Measurements from ENCODE around the gene LPCAT1. TPM values are rescaled to one million over a fixed set of nuclear protein-coding genes. Genes with fewer than 3 reads are reported as not detected.

LPCAT1 gene
- total and polyA plus RNA-seq, 2 donors (not counting 3 experiments of a cell fraction or from before 2014, with no cell fraction given), result 28.9 to 57.2 TPM

DNA sequence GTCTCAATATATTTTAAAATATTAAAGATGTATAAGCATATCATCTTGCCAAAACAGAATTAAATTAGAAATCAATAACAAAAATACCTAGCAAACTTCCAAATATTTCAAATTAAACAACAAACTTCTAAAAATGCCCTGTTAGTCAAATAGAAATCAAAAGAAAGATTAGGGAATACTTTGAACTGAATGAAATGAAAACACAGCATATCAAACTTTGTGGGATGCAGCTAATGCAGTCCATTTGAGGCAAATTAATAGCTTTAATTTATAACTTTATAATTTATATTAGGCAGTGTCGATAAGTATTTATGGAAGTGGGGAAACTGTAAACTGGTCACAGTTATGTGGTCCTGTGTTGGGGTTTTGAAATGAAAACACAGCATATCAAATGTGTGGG, 95.7 kb downstream of the LPCAT1 start:
- POLR2A ChIA-PET, result interaction anchor here (0.6 kb wide), 1 partner anchor 219 kb away, joined by 3 read pairs; no protein-coding TSS in a partner anchor
- dilution Hi-C loops (cut with MboI; ENCODE audit: extremely low pct_ligation_motif_present, low sequenced_read_pairs), result no loop called here

DNA sequence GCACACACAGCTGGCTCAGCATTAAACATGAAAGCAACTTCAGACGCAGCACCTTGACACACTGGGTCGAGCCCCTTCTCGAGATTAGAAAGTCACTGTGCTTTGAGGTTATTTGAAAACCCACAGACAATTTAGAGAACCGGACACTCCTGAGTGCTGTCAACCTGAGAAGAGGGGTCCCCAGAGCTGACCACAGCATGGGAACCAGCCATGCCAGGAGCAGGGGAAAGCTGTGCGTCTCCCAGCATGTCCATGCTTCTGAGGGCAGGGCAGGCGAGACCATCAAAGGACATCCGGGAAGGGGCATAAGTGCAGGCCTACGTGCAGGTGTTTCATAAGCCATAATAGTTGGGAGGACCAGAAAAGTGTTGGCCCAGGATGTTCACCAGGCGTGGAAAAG, 99.0 kb downstream of the LPCAT1 start:
- no peak overlapping the region for H2AFZ ChIP-seq (ENCODE audit: low read depth, low read length)
- no peaks in the 10 kb centered on the region for H4K20me1 ChIP-seq (replicated peaks; ENCODE audit: control insufficient read depth, extremely low read depth, insufficient read depth, low read length)
- no peak for DNase-seq (ENCODE audit: low read depth, low spot score)
- ChIA-PET POLR2A (no interaction called here), CTCF (no interaction called here)
- H3K9ac ChIP-seq (replicated peaks; ENCODE audit: extremely low read depth, insufficient read depth, low read length), result no peak overlapping the region
- no peaks in the 10 kb centered on the region for H3K4me1 ChIP-seq (ENCODE audit: control insufficient read depth, extremely low read depth, insufficient read depth, low read length)
- H3K9me1 ChIP-seq (replicated peaks; ENCODE audit: control insufficient read depth, extremely low read depth, insufficient read depth, low read length), result no peaks in the 10 kb centered on the region
- peaks cover 2% of the 10 kb centered on the region for H3K9me3 ChIP-seq (replicated peaks; ENCODE audit: control insufficient read depth, insufficient read depth, low read length)
- H3K4me2 ChIP-seq (ENCODE audit: insufficient read depth, low read length), result no peak overlapping the region
- FAIRE-seq, result no peak
- no TSS peak for BruUV-seq (replicated peaks)
- no peaks in the 10 kb centered on the region for H3K27me3 ChIP-seq (ENCODE audit: control insufficient read depth in 2 of 2, insufficient read depth in 2 of 2, low read length in 2 of 2)
- no peaks in the 10 kb centered on the region for H3K79me2 ChIP-seq (ENCODE audit: control insufficient read depth, insufficient read depth, low read length)
- no peaks in the 10 kb centered on the region for H3K36me3 ChIP-seq (ENCODE audit: control insufficient read depth in 2 of 2, extremely low read depth in 1 of 2, insufficient read depth in 2 of 2, low read length in 2 of 2)
- no peak overlapping the region for H3K27ac ChIP-seq (ENCODE audit: insufficient read depth, low read depth, low read length)
- TF ChIP-seq JUN (IDR thresholded peaks at IDR 0.05; ENCODE audit: borderline replicate concordance, insufficient read depth, insufficient read length, low read depth), result no peak
- no peak for TF ChIP-seq EZH2 (IDR thresholded peaks at IDR 0.05; ENCODE audit: borderline replicate concordance, low read depth, low read length, severe bottlenecking)
- TF ChIP-seq GATA2 (IDR thresholded peaks at IDR 0.05; ENCODE audit: insufficient read depth, insufficient read length, low read depth, low read length), result no peak
- TF ChIP-seq, protein P1, sequence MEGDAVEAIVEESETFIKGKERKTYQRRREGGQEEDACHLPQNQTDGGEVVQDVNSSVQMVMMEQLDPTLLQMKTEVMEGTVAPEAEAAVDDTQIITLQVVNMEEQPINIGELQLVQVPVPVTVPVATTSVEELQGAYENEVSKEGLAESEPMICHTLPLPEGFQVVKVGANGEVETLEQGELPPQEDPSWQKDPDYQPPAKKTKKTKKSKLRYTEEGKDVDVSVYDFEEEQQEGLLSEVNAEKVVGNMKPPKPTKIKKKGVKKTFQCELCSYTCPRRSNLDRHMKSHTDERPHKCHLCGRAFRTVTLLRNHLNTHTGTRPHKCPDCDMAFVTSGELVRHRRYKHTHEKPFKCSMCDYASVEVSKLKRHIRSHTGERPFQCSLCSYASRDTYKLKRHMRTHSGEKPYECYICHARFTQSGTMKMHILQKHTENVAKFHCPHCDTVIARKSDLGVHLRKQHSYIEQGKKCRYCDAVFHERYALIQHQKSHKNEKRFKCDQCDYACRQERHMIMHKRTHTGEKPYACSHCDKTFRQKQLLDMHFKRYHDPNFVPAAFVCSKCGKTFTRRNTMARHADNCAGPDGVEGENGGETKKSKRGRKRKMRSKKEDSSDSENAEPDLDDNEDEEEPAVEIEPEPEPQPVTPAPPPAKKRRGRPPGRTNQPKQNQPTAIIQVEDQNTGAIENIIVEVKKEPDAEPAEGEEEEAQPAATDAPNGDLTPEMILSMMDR (IDR thresholded peaks at IDR 0.05; ENCODE audit: extremely low read depth in 1 of 2, insufficient read depth in 1 of 2, low read depth in 1 of 2, low read length in 2 of 2), result no peak
- no peak for TF ChIP-seq POLR2AphosphoS5 (IDR thresholded peaks at IDR 0.05; ENCODE audit: insufficient read depth, low read depth, low read length)
- TF ChIP-seq FOS (IDR thresholded peaks at IDR 0.05; ENCODE audit: borderline replicate concordance, insufficient read depth, low read length), result no peak
- TF ChIP-seq, protein P2, sequence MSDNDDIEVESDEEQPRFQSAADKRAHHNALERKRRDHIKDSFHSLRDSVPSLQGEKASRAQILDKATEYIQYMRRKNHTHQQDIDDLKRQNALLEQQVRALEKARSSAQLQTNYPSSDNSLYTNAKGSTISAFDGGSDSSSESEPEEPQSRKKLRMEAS (IDR thresholded peaks at IDR 0.05; ENCODE audit: insufficient read depth, insufficient read length), result no peak
- no peak for TF ChIP-seq MYC (IDR thresholded peaks at IDR 0.05; ENCODE audit: low read depth, low read length)
- TF ChIP-seq POLR2A (IDR thresholded peaks at IDR 0.05; ENCODE audit: low read depth, low read length), result no peak
- dilution Hi-C loops (cut with MboI; ENCODE audit: extremely low pct_ligation_motif_present, low sequenced_read_pairs) (no loop called here), intact Hi-C loops (cut with micrococcal nuclease) (no loop called here)
- no peak overlapping the region for H3K4me3 ChIP-seq (replicated peaks in 1 of 3; ENCODE audit: insufficient read depth in 1 of 3, low read depth in 1 of 3, low read length in 3 of 3)

More for the DNA sequence above, 95.7 kb downstream of the LPCAT1 start:
- Histone ChIP-seq H3K4me1 (ENCODE audit: control insufficient read depth, extremely low read depth, insufficient read depth, low read length) (no peaks in the 10 kb centered on the region), H3K4me2 (ENCODE audit: insufficient read depth, low read length) (no peak overlapping the region), H3K9ac (replicated peaks; ENCODE audit: extremely low read depth, insufficient read depth, low read length) (no peak overlapping the region), H2AFZ (ENCODE audit: low read depth, low read length) (no peak overlapping the region), H3K27me3 (ENCODE audit: control insufficient read depth in 2 of 2, insufficient read depth in 2 of 2, low read length in 2 of 2) (no peaks in the 10 kb centered on the region), H4K20me1 (replicated peaks; ENCODE audit: control insufficient read depth, extremely low read depth, insufficient read depth, low read length) (no peaks in the 10 kb centered on the region), H3K9me1 (replicated peaks; ENCODE audit: control insufficient read depth, extremely low read depth, insufficient read depth, low read length) (no peaks in the 10 kb centered on the region), H3K4me3 (replicated peaks in 1 of 3; ENCODE audit: insufficient read depth in 1 of 3, low read depth in 1 of 3, low read length in 3 of 3) (no peak overlapping the region), H3K27ac (ENCODE audit: insufficient read depth, low read depth, low read length) (no peak overlapping the region), H3K79me2 (ENCODE audit: control insufficient read depth, insufficient read depth, low read length) (no peaks in the 10 kb centered on the region), H3K9me3 (replicated peaks; ENCODE audit: control insufficient read depth, insufficient read depth, low read length) (peaks cover 2% of the 10 kb centered on the region), H3K36me3 (ENCODE audit: control insufficient read depth in 2 of 2, extremely low read depth in 1 of 2, insufficient read depth in 2 of 2, low read length in 2 of 2) (no peaks in the 10 kb centered on the region)
- CTCF ChIA-PET, result no interaction called here
- no TSS peak for BruUV-seq (replicated peaks)
- DNase-seq (ENCODE audit: low read depth, low spot score) (no peak), FAIRE-seq (no peak)
- intact Hi-C loops (cut with micrococcal nuclease), result no loop called here
- TF ChIP-seq EZH2 (IDR thresholded peaks at IDR 0.05; ENCODE audit: borderline replicate concordance, low read depth, low read length, severe bottlenecking) (no peak), MYC (IDR thresholded peaks at IDR 0.05; ENCODE audit: low read depth, low read length) (no peak), GATA2 (IDR thresholded peaks at IDR 0.05; ENCODE audit: insufficient read depth, insufficient read length, low read depth, low read length) (no peak), JUN (IDR thresholded peaks at IDR 0.05; ENCODE audit: borderline replicate concordance, insufficient read depth, insufficient read length, low read depth) (no peak)
